Inferior parietal cortex (tissue), 1 donor: ENCODE measurements around the gene TFAP2B.

ENCODE experiments used
- DNase-seq: peaks from one replicate; pipeline ENCODE4 v3.0.0-alpha.2; 2016; ENCODE audit errors: extremely low spot score

TFAP2B gene

GRCh38 chr6:50824552-50824951 lies 5.9 kb downstream of the TFAP2B start:
- no peak for DNase-seq

- DNase-seq: no peak
These were observed 6.8 kb downstream of the TFAP2B start for GRCh38 chr6:50825375-50826036.

GRCh38 chr6:50826037-50826761 lies 7.5 kb downstream of the TFAP2B start:
- no peak for DNase-seq

GRCh38 chr6:50826803-50827202 lies 8.1 kb downstream of the TFAP2B start:
- no peak for DNase-seq

GRCh38 chr6:50829049-50829448 lies 10.4 kb downstream of the TFAP2B start:
- DNase-seq: no peak

GRCh38 chr6:50829898-50830444 lies 11.3 kb downstream of the TFAP2B start:
- no peak for DNase-seq

- DNase-seq: no peak
These were observed 12.5 kb downstream of the TFAP2B start for GRCh38 chr6:50831186-50831585.

- no peak for DNase-seq
These were observed 14.2 kb downstream of the TFAP2B start for GRCh38 chr6:50832912-50833311.

GRCh38 chr6:50834929-50835410 lies 16.3 kb downstream of the TFAP2B start:
- no peak for DNase-seq

GRCh38 chr6:50836231-50836630 lies 17.6 kb downstream of the TFAP2B start:
- DNase-seq: no peak

- no peak for DNase-seq
These were observed 19.1 kb downstream of the TFAP2B start for GRCh38 chr6:50837589-50838445.

- DNase-seq: no peak
These were observed 21.6 kb downstream of the TFAP2B start for GRCh38 chr6:50840112-50840810.

GRCh38 chr6:50840811-50841192 lies 22.1 kb downstream of the TFAP2B start:
- DNase-seq: no peak

- DNase-seq: no peak
These were observed 23.8 kb downstream of the TFAP2B start for GRCh38 chr6:50842446-50842845.

- no peak for DNase-seq
These were observed 24.3 kb downstream of the TFAP2B start for GRCh38 chr6:50842861-50843384.

- DNase-seq: no peak
These were observed 25.2 kb downstream of the TFAP2B start for GRCh38 chr6:50843842-50844241.

GRCh38 chr6:50845499-50846143 lies 26.9 kb downstream of the TFAP2B start:
- no peak for DNase-seq

GRCh38 chr6:50846144-50846851 lies 27.6 kb downstream of the TFAP2B start:
- no peak for DNase-seq

- DNase-seq: no peak
These were observed 28.1 kb downstream of the TFAP2B start for GRCh38 chr6:50846852-50847155.

- no peak for DNase-seq
These were observed 29.4 kb downstream of the TFAP2B start for GRCh38 chr6:50847890-50848594.
